Measurements from ENCODE around the gene THBS2.

The THBS2 gene

DNA sequence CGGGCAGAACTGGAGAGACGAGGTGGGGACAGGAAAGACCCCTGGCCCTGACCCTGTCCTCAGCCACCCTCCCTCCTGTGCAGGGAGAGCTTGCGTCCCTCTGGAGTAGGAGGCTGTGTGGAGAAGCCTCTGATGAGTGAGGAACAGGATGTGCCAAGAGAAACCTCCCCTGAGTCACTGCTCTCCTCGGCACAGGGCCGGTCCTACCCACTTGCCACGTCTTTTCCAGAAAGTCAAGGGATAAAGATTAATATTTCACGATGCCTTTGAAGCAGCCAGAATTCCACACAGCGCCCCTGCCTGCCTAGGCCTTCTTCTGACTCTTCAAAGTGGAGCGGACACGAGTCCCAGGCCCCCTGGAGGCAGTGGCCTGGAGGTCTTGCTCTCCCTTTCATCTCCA, 34.9 kb upstream of the THBS2 start:
- TF ChIP-seq ZFX (IDR thresholded peaks at IDR 0.05; ENCODE audit: borderline replicate concordance) = no peak
- TF ChIP-seq, protein P1, sequence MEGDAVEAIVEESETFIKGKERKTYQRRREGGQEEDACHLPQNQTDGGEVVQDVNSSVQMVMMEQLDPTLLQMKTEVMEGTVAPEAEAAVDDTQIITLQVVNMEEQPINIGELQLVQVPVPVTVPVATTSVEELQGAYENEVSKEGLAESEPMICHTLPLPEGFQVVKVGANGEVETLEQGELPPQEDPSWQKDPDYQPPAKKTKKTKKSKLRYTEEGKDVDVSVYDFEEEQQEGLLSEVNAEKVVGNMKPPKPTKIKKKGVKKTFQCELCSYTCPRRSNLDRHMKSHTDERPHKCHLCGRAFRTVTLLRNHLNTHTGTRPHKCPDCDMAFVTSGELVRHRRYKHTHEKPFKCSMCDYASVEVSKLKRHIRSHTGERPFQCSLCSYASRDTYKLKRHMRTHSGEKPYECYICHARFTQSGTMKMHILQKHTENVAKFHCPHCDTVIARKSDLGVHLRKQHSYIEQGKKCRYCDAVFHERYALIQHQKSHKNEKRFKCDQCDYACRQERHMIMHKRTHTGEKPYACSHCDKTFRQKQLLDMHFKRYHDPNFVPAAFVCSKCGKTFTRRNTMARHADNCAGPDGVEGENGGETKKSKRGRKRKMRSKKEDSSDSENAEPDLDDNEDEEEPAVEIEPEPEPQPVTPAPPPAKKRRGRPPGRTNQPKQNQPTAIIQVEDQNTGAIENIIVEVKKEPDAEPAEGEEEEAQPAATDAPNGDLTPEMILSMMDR (IDR thresholded peaks at IDR 0.05) = no peak
- no peak overlapping the region for H3K27ac ChIP-seq

DNA sequence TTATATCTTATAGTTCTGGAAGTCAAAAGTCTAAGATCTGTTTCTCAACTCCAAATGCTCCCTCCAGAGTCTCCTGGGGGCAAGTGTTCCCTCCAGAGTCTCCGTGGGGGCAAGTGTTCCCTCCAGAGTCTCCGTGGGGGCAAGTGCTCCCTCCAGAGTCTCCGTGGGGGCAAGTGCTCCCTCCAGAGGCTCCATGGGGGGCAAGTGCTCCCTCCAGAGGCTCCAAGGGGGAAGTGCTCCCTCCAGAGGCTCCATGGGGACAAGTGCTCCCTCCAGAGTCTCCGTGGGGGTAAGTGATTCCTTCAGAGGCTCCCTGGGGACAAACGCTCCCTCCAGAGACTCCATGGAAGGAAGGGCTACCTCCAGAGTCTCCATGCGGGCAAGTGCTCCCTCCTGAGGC, 34.0 kb upstream of the THBS2 start:
- TF ChIP-seq, protein P1 (IDR thresholded peaks at IDR 0.05) = no peak
- TF ChIP-seq ZFX (IDR thresholded peaks at IDR 0.05; ENCODE audit: borderline replicate concordance) = no peak
- no peak overlapping the region for H3K27ac ChIP-seq

DNA sequence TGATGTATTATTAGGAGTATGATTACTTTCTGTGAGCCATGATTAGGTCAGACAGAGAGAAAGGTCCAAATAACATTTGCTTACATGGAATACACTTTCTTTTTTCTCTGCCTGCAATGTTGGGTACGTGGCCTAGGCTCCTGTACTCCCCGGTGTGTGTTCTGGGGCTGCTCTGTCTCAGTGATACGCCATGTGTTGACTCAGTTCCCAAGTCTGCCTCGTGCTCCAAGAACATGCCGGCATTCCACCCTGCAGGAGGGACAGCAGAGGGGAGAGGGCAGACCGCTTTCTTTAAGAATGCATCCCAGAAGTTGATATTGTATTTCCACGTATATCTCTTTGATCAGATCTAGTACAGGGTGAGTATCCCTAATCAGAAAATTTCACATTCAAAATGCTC, 33.3 kb upstream of the THBS2 start:
- no peak for TF ChIP-seq ZFX (IDR thresholded peaks at IDR 0.05; ENCODE audit: borderline replicate concordance)
- TF ChIP-seq, protein P1 (IDR thresholded peaks at IDR 0.05) = no peak
- no peak overlapping the region for H3K27ac ChIP-seq

DNA sequence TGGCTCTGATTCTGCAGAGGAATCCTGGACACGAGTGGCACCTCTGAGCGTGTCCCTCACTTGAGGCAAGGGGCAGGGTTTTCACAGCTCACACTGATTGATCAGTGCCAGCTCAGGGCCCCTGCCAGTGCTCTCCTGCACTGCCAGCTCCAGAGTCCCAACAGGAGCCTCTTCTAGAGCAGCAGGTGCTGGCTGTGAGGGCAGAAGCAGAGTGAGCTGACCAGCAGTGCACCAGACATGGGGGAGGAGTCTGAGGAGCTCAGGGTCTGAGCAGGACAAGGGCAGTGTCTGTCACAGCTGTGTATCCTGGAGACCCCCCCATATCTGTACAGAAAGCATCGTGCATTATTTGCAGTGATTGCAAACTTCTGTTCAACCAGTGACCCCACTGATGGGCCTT, 31.5 kb upstream of the THBS2 start:
- no peak overlapping the region for H3K27ac ChIP-seq

DNA sequence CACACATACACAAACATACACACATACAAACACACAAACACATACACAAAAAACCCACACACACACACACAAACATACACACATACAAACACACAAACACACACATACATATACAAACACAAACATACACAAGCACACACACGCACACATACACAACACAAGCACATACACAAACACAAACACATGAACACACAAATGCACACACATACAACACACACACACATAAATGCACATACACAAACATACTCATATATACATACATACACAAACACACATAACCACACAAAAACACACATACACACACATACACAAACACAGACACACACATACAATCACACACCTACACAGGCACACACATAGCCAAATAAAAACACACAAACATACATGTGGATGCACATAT, 30.3 kb upstream of the THBS2 start:
- TF ChIP-seq, protein P1 (IDR thresholded peaks at IDR 0.05) = no peak
- TF ChIP-seq ZFX (IDR thresholded peaks at IDR 0.05; ENCODE audit: borderline replicate concordance) = no peak

More for the DNA sequence above, 31.5 kb upstream of the THBS2 start:
- TF ChIP-seq, protein P1 (IDR thresholded peaks at IDR 0.05) = no peak
- TF ChIP-seq ZFX (IDR thresholded peaks at IDR 0.05; ENCODE audit: borderline replicate concordance) = no peak

DNA sequence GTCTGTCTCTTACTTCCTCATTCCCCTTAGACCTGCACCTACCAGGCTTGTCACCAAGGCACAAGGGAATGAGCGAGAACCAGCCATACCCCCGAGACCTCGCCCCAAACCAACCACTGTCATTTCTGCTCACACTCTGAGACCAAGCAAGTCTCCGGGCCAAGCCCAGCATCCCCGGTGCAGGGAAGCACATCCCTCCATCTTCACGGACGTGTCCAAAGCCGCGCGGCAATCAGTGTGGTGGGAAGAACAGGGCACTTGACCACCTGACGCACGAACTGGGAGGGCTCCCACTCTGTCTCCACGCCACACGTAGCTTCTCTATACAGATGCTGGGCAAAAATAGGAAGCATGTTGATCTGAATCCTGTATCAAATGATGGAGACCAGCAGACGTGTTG, 28.4 kb upstream of the THBS2 start:
- TF ChIP-seq, protein P1 (IDR thresholded peaks at IDR 0.05) = no peak
- TF ChIP-seq ZFX (IDR thresholded peaks at IDR 0.05; ENCODE audit: borderline replicate concordance) = no peak
- H3K27ac ChIP-seq = no peak overlapping the region

More for the DNA sequence above, 30.3 kb upstream of the THBS2 start:
- H3K27ac ChIP-seq = no peak overlapping the region

DNA sequence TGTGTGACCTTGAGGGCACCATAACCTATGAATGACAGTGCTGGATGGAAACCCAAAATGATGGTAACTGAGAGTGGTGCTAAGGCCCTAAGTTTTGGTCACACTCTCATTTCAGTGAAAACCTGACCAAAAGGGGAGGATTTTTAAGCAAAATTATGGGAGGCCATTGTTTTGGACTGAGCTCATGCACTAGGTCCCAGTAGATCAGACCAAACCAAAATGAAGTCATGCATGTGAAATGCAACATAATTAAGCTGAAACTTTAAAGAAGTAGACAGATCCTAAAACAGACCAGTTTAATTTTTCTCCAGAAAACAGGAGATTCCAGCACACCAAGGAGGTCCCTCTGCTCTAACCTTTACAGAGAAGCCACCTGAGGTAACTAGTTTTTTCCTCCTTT, 24.0 kb upstream of the THBS2 start:
- no peak overlapping the region for H3K27ac ChIP-seq
- TF ChIP-seq, protein P1 (IDR thresholded peaks at IDR 0.05) = no peak
- TF ChIP-seq ZFX (IDR thresholded peaks at IDR 0.05; ENCODE audit: borderline replicate concordance) = no peak
